HUES64 (cell line): ENCODE results near the gene DGKB.

Source experiments
- H3K27ac ChIP-seq: 2 replicates; pipeline ENCODE4 v1.7.0; 2013; ENCODE audit warnings: low read depth, low read length, inconsistent platforms
- H3K27me3 ChIP-seq: 2 replicates; pipeline ENCODE4 v1.6.1; 2013; ENCODE audit warnings: mild to moderate bottlenecking, low read length; ENCODE audit not compliant: insufficient read depth
- H3K36me3 ChIP-seq: 2 replicates; pipeline ENCODE4 v1.6.1; 2013; ENCODE audit warnings: mild to moderate bottlenecking, low read length; ENCODE audit not compliant: insufficient read depth
- H3K4me1 ChIP-seq: 2 replicates; pipeline ENCODE4 v1.6.1; 2013; ENCODE audit warnings: mild to moderate bottlenecking, low read length, moderate library complexity; ENCODE audit not compliant: insufficient read depth
- H3K4me3 ChIP-seq: 2 replicates; pipeline ENCODE4 v1.5.1; 2013; ENCODE audit warnings: mild to moderate bottlenecking, low read length, moderate library complexity
- H3K9ac ChIP-seq: 2 replicates; pipeline ENCODE4 v1.6.1; 2013; ENCODE audit warnings: mild to moderate bottlenecking, low read depth, low read length
- H3K9me3 ChIP-seq: 2 replicates; pipeline ENCODE4 v1.6.1; 2013; ENCODE audit warnings: low read depth, low read length; ENCODE audit not compliant: insufficient read depth
- WGBS: fragments of 150-250, 120-280 bp; methylation state at CpG from one replicate; pipeline ENCODE4 v1.1.7; 2013; ENCODE audit warnings: missing lambda C conversion rate; 5-methylcytosine and 5-hydroxymethylcytosine counted together

Gene DGKB

DNA sequence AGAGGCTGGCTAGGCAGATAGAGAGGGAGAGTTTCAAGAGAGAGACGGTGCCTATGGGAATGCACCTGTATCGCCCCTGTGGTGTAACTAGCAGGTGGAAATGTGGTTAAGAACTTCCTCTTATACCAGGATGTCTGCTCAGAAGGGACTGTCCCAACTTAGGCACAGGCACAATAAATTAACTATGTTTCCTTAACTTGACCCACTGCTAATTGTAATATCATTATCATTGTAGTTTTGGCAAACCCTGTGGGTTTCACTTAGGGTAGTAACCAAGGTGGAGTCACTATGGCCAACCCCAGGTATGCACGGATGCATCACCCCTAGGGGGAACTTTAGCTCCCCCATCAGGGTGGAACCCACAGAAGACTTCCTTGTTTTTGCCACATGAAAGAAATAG is 455.7 kb downstream of the DGKB start:
- Histone ChIP-seq H3K9me3 (0 out of 2 replicates have a peak, but pooled peaks cover 4% of the 10 kb centered on the region), H3K27ac (no peak overlapping the region), H3K27me3 (no peaks in the 10 kb centered on the region), H3K4me3 (no peak overlapping the region), H3K4me1 (no peaks in the 10 kb centered on the region), H3K9ac (no peak overlapping the region), H3K36me3 (no peaks in the 10 kb centered on the region)
- 97% methylated on average over 3 of the region's 3 CpGs for WGBS

- Histone ChIP-seq H3K9ac (no peak overlapping the region), H3K27ac (no peak overlapping the region), H3K9me3 (0 out of 2 replicates have a peak, but pooled peaks cover 4% of the 10 kb centered on the region), H3K4me3 (no peak overlapping the region), H3K27me3 (no peaks in the 10 kb centered on the region), H3K36me3 (no peaks in the 10 kb centered on the region), H3K4me1 (no peaks in the 10 kb centered on the region)
- no CpG with 5 or more reads among the region's 1 CpG for WGBS
Observed at GRCh38 chr7:14446219-14446618, 456.3 kb downstream of the DGKB start.

- H3K27me3 ChIP-seq = no peaks in the 10 kb centered on the region
- H3K4me3 ChIP-seq = no peak overlapping the region
- H3K36me3 ChIP-seq = no peaks in the 10 kb centered on the region
- no peak overlapping the region for H3K27ac ChIP-seq
- no peak overlapping the region for H3K9ac ChIP-seq
- H3K4me1 ChIP-seq = peaks cover 3% of the 10 kb centered on the region; the same call in 1 of the 2 replicates
- no peaks in the 10 kb centered on the region for H3K9me3 ChIP-seq
- 100% methylated on average over 2 of the region's 2 CpGs for WGBS
Observed at GRCh38 chr7:14438366-14438765, 464.2 kb downstream of the DGKB start.

DNA sequence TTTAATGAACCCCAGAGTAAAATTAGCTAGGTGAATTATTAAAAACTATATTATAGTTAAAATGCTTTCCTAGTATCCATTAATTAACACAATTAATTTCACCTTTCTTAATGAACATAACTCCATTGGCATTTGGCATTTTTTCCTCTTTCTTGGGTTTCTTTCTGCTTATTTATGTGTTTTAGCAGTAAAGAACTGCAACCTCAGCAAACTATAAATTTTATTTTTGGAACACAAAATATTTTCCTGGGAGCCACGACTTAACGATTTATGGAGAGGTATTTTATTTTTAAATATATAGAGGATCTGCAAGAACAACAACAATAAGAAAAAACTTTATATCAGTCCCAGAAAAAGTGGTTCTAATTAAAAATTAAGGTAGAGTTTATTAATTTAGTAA is 465.7 kb downstream of the DGKB start:
- Histone ChIP-seq H3K4me3 (no peak overlapping the region), H3K27me3 (no peaks in the 10 kb centered on the region), H3K36me3 (no peaks in the 10 kb centered on the region), H3K4me1 (peaks cover 7% of the 10 kb centered on the region; the same call in 1 of the 2 replicates), H3K9me3 (no peaks in the 10 kb centered on the region), H3K27ac (no peak overlapping the region), H3K9ac (no peak overlapping the region)
- WGBS = no CpG with 5 or more reads among the region's 2 CpGs

GRCh38 chr7:14432924-14433323 is 469.6 kb downstream of the DGKB start:
- H3K4me3 ChIP-seq = no peak overlapping the region
- 49% methylated on average over 2 of the region's 2 CpGs for whole genome bisulfite sequencing
- H3K4me1 ChIP-seq = peaks cover 10% of the 10 kb centered on the region; the same call in 1 of the 2 replicates
- H3K9me3 ChIP-seq = no peaks in the 10 kb centered on the region
- no peaks in the 10 kb centered on the region for H3K27me3 ChIP-seq
- H3K27ac ChIP-seq = no peak overlapping the region
- H3K9ac ChIP-seq = no peak overlapping the region
- no peaks in the 10 kb centered on the region for H3K36me3 ChIP-seq

GRCh38 chr7:14430926-14431325 is 471.6 kb downstream of the DGKB start:
- Histone ChIP-seq H3K9ac (no peak overlapping the region), H3K4me3 (no peak overlapping the region), H3K27ac (no peak overlapping the region), H3K36me3 (no peaks in the 10 kb centered on the region), H3K27me3 (no peaks in the 10 kb centered on the region), H3K9me3 (no peaks in the 10 kb centered on the region), H3K4me1 (peaks cover 10% of the 10 kb centered on the region; the same call in 1 of the 2 replicates)
- 80% methylated on average over 3 of the region's 3 CpGs for WGBS

DNA sequence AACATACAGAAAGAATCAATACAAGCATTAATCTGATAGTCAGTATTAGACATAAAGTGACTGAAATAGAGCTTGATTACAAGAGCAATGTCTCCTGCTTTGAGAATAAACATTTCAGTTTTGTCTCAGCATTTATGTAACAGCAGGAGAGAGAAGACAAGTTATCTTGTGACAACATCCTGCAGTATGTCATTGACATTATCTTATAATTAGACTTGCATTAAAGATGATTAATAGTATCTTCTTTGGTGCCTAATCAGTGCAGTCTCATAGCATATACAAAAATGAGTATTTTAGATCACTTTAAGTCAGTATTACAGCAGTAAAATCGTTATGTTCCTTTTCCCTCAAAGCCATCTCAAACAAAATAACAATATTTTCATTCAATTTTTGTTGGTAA is 477.0 kb downstream of the DGKB start:
- Histone ChIP-seq H3K27me3 (no peaks in the 10 kb centered on the region), H3K9ac (no peak overlapping the region), H3K27ac (no peak overlapping the region), H3K36me3 (no peaks in the 10 kb centered on the region), H3K4me1 (no peaks in the 10 kb centered on the region), H3K9me3 (no peaks in the 10 kb centered on the region), H3K4me3 (no peak overlapping the region)
- WGBS = no CpG with 5 or more reads among the region's 1 CpG

DNA sequence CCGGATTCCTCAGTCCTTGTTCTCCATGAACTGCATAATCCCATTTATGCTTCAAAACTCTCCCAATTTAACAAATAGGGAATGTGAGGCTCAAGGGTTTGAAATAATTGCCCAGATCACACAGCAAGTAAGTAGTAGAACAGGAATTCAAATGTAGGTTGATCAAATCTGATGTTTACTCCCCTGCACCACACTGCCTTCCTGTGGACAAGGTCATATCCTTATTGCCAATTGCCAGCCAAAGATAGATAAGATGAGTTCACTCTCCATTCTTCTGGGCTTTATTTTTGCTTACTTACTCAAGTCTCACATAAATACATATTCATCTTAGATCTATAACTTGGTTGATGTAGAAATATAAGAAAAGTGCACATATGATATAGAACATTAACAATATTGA is 477.9 kb downstream of the DGKB start:
- 100% methylated on average over 1 of the region's 1 CpG for WGBS
- Histone ChIP-seq H3K9me3 (no peaks in the 10 kb centered on the region), H3K4me3 (no peak overlapping the region), H3K27me3 (no peaks in the 10 kb centered on the region), H3K9ac (no peak overlapping the region), H3K27ac (no peak overlapping the region), H3K36me3 (no peaks in the 10 kb centered on the region), H3K4me1 (no peaks in the 10 kb centered on the region)

- no peak overlapping the region for H3K9ac ChIP-seq
- H3K4me1 ChIP-seq = no peaks in the 10 kb centered on the region
- no peaks in the 10 kb centered on the region for H3K9me3 ChIP-seq
- H3K4me3 ChIP-seq = no peak overlapping the region
- H3K36me3 ChIP-seq = no peaks in the 10 kb centered on the region
- H3K27me3 ChIP-seq = no peaks in the 10 kb centered on the region
- 84% methylated on average over 5 of the region's 5 CpGs for WGBS
- H3K27ac ChIP-seq = no peak overlapping the region
Observed at GRCh38 chr7:14420768-14421167, 481.8 kb downstream of the DGKB start.

GRCh38 chr7:14419531-14419930 is 483.0 kb downstream of the DGKB start:
- Histone ChIP-seq H3K9me3 (no peaks in the 10 kb centered on the region), H3K9ac (no peak overlapping the region), H3K27me3 (no peaks in the 10 kb centered on the region), H3K36me3 (no peaks in the 10 kb centered on the region), H3K4me1 (no peaks in the 10 kb centered on the region), H3K4me3 (no peak overlapping the region), H3K27ac (no peak overlapping the region)
- 93% methylated on average over 2 of the region's 2 CpGs for WGBS

DNA sequence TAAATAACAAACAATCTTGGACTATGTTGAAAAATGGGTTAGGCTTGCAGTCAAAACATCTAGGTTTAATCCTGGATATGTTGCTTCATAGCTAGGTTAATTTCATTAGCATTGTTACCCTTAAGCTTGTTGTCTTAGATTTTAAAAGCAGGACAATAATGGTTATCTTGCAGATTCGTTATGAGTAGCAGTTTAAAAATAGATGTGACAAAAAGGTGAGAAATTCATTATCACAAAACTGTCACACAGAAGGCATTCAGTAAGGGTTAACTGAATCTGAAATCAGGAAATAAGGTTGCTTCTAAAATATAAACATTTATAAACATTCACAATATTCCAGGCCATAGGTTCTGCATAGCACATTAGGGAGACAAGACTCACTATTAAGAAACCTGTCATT is 483.9 kb downstream of the DGKB start:
- no peaks in the 10 kb centered on the region for H3K9me3 ChIP-seq
- H3K36me3 ChIP-seq = no peaks in the 10 kb centered on the region
- H3K4me3 ChIP-seq = no peak overlapping the region
- no peaks in the 10 kb centered on the region for H3K4me1 ChIP-seq
- WGBS = 100% methylated on average over 1 of the region's 1 CpG
- no peaks in the 10 kb centered on the region for H3K27me3 ChIP-seq
- H3K9ac ChIP-seq = no peak overlapping the region
- H3K27ac ChIP-seq = no peak overlapping the region

GRCh38 chr7:14414274-14414986 is 488.1 kb downstream of the DGKB start:
- H3K36me3 ChIP-seq = no peaks in the 10 kb centered on the region
- H3K27ac ChIP-seq = no peak overlapping the region
- no peaks in the 10 kb centered on the region for H3K4me1 ChIP-seq
- no peaks in the 10 kb centered on the region for H3K9me3 ChIP-seq
- no peaks in the 10 kb centered on the region for H3K27me3 ChIP-seq
- no peak overlapping the region for H3K4me3 ChIP-seq
- WGBS = 78% methylated on average over 3 of the region's 3 CpGs
- no peak overlapping the region for H3K9ac ChIP-seq
